Heart left ventricle (tissue), 13 donors: ENCODE data around the gene OR5H14.

Experiments used
- CTCF ChIP-seq, 12 donors: fragments of 200-600 bp; sonication (generic) in 4 of 12; IDR thresholded peaks; one replicate each; pipeline versions ENCODE4 v1.5.0 to v1.8.0; 2018 to 2022; ENCODE audit warnings: antibody characterized with exemption in 12 of 12, mild to moderate bottlenecking in 5 of 12
- POLR2A ChIP-seq, 2 donors: fragments of 450-650 bp; IDR thresholded peaks; one replicate each; pipeline ENCODE4 v1.6.1; 2017; ENCODE audit warnings: antibody characterized with exemption in 2 of 2, mild to moderate bottlenecking in 2 of 2, moderate library complexity in 2 of 2
- donor health status: ischemic (EF 13 %, LVEDD 7.1; RV severe dilation, severe dysfunction).
- donor health status: DM: no; HTN: yes; CAD: no.
- donor health status: DM: no; HTN: no; CAD: no.
- donor health status: ischemic (EF 25% LVEDD 6.9; RV normal size, moderate dysfunction).
- donor health status: ischemic (EF 25% LVEDD 5.7; RV mildly dilated, moderate dysfunction).
- donor health status: ischemic (EF 35%, LVEDD 5.7; RV mildly dilated, moderate dysfunction).
- donor health status: nonischemic (EF 11% LVEDD 7.7; RV severe dilation, severe dysfunction).
- donor health status: DM: yes; HTN: yes; CAD: no.
- donor health status: PGD.
- donor health status: ischemic (EF 29% LVEDD 5.4; RV normal size, mild dysfunction).
- donor health status: nonischemic (EF 23%, LVEDD 6.1; RV moderate dilation, normal function).

DNA sequence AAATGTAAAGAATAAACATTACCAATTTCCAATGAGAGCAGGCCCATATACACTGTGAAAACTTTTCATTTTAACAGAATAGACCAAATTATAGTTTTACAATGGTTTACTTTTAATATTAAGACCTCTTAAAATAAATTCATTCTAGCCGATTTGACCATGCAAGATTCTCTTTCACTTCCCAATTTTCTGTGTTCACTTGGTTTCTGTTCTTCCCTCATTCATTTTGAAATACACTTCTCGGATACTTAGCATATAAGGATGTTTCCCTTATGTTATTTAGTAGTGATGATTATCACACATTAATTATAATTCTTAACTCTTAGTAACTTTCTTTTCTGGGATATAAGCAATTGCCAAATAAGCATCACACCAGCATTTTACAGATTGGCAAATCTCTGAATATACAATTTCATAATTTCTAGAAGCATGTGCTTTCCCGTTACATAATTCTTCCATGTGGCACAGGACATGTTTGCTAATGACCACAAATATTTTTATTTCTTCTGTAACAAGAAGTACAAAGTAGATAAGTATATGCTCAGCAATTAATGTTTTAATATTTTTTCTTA is 33.1 kb downstream of the OR5H14 start:
- no peak for TF ChIP-seq CTCF (IDR thresholded peaks at IDR 0.05)
- TF ChIP-seq POLR2A (IDR thresholded peaks at IDR 0.05): no peak
